ENCODE results near the gene GZF1. TPM values are rescaled to one million over a fixed set of nuclear protein-coding genes. Genes with fewer than 3 reads are reported as not detected.

Gene GZF1
- total RNA-seq, 1 donor from 2014 or later: 24.9 TPM

DNA sequence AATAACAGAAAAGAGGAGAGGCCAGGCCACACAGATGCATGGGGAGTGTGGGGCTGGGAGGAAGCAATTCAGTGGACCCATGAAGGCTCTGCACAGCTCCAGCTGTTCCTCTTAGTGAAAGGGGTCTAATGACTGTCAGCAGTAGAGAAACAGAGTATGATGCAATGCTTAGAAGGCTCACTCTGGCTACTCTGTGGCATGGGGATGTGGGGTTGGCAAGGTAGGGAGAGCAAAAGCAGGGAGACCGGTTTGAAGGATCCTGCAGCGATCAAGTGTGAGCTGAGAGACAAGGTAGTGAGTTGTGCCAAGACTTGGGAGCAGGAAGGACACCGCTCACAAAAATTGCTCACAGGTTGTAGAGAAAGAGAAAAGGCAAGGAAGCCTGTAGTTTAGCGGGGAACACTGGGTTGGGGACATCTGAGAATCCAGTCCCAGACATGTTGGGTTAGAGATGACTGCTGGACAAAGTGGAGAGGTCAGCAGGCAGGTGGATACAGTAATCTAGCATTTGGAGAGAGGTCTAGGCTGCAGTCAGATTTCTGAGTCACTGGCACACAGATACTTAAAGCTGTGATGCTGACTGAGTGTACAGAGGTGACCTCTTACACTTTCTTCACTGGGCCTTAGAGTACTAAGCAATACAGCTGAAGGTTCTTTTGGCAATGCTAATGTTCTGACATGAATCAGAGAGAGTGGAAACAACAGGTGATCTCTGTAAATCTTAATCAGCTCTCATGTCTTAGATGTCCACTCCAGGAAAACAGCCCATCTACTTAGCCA lies 32.2 kb downstream of the GZF1 start:
- Histone ChIP-seq H3K36me3 (peaks cover 59% of the 10 kb centered on the region), H3K4me3 (no peak overlapping the region), H3K27ac (replicated peaks) (no peak overlapping the region), H3K4me1 (peaks cover 31% of the 10 kb centered on the region), H3K27me3 (ENCODE audit: low read depth) (no peaks in the 10 kb centered on the region), H3K9me3 (replicated peaks) (no peaks in the 10 kb centered on the region)
- DNase-seq: no peak
- intact Hi-C loops (cut with micrococcal nuclease): no loop called here
- TF ChIP-seq, protein P1, sequence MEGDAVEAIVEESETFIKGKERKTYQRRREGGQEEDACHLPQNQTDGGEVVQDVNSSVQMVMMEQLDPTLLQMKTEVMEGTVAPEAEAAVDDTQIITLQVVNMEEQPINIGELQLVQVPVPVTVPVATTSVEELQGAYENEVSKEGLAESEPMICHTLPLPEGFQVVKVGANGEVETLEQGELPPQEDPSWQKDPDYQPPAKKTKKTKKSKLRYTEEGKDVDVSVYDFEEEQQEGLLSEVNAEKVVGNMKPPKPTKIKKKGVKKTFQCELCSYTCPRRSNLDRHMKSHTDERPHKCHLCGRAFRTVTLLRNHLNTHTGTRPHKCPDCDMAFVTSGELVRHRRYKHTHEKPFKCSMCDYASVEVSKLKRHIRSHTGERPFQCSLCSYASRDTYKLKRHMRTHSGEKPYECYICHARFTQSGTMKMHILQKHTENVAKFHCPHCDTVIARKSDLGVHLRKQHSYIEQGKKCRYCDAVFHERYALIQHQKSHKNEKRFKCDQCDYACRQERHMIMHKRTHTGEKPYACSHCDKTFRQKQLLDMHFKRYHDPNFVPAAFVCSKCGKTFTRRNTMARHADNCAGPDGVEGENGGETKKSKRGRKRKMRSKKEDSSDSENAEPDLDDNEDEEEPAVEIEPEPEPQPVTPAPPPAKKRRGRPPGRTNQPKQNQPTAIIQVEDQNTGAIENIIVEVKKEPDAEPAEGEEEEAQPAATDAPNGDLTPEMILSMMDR (IDR thresholded peaks at IDR 0.05; ENCODE audit: borderline replicate concordance): no peak

DNA sequence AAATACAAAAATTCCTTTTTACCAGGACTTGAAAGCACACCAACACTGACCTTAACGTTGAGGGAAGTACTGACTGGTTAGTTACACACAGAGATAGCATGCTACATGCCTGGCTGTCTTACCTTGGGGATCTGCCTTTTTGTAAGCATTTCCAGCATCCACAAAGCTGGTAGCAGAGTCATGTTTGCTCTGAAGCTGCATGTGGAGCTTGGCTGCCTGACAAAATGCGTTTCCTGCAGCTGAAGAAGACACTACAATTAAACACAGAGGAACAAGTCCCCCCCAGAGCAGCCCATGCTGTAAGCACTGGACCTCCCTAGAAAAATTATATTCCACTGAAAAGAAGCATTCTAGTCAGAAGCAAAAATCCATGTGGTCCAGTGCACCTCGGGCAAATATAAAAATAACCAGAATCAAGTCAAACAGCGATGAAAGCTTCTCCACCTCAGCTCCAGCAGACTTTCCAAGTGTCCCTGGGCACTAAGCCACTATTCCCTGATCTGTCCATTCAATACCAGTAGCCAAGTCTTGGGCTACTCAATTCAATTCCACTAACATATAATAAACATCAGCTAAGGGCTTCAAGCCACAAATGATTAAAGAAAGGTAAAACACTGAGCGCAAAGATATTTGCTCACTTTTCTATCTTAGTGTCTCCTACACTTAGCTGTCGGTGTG lies 35.1 kb downstream of the GZF1 start:
- Histone ChIP-seq H3K27ac (replicated peaks) (peak overlapping the region; percentile 41), H3K36me3 (peaks cover 35% of the 10 kb centered on the region), H3K4me1 (peaks cover 54% of the 10 kb centered on the region), H3K9me3 (replicated peaks) (no peaks in the 10 kb centered on the region), H3K4me3 (no peak overlapping the region), H3K27me3 (ENCODE audit: low read depth) (no peaks in the 10 kb centered on the region)
- intact Hi-C loops (cut with micrococcal nuclease): no loop called here
- DNase-seq: no peak
- TF ChIP-seq, protein P1 (IDR thresholded peaks at IDR 0.05; ENCODE audit: borderline replicate concordance): no peak

DNA sequence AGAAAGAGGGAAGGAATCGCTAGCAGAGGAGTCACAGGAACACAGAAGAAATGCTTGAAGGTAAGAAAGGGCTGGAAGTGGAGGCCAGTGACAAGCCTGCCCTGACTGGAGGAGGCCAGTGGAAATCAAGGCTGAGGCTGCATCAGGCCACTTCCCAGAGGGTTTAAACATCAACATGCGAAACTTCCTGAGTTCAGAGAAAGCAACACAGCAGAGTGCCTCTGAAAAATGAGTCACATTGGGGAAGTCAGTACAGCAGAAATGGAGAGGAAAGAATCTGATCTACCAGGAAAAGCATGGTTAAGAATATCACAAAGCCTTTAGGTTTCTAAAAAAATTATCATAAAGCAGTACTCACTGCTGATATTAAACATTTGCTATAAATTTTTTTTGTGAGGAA lies 36.0 kb downstream of the GZF1 start:
- no peaks in the 10 kb centered on the region for H3K9me3 ChIP-seq (replicated peaks)
- no peak for DNase-seq
- TF ChIP-seq, protein P1 (IDR thresholded peaks at IDR 0.05; ENCODE audit: borderline replicate concordance): no peak
- H3K27me3 ChIP-seq (ENCODE audit: low read depth): no peaks in the 10 kb centered on the region
- peak overlapping the region; percentile 41 for H3K27ac ChIP-seq (replicated peaks)
- no peak overlapping the region for H3K4me3 ChIP-seq
- peaks cover 30% of the 10 kb centered on the region for H3K36me3 ChIP-seq
- intact Hi-C loops (cut with micrococcal nuclease): no loop called here
- H3K4me1 ChIP-seq: peaks cover 58% of the 10 kb centered on the region

DNA sequence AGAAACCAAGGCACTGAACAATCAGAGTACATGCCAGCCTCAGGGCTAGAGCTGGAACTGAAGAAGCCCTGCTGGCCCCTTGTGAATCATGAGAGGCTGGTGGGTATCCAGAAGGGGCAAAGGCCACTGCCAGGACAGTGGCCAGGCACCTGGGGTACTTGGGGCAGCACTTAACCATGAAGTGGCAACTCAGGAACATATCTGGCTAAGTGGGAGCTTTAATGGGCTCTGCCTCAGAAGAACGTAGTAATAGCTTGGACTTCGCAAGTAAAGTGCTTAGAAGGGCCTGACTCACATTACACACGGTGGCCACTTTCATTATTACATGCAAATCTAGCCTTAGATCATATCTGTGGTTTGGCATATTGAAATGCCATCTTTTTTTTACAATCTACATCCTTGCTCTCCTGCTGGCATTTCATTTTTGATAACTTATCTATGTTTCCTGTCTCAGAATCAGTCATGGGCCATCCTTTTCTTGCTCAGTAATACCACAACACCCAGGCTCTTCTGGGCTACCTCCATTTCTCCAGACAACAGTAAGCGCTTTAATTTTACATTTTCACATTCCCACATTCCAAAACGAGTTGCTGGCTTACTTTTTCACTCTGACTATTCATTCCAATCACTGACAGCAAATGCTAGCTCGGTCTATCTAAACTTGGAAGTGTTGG lies 37.7 kb downstream of the GZF1 start:
- H3K36me3 ChIP-seq: peaks cover 13% of the 10 kb centered on the region
- no peak for DNase-seq
- TF ChIP-seq, protein P1 (IDR thresholded peaks at IDR 0.05; ENCODE audit: borderline replicate concordance): no peak
- intact Hi-C loops (cut with micrococcal nuclease): no loop called here
- H3K27ac ChIP-seq (replicated peaks): peak overlapping the region; percentile 78
- no peaks in the 10 kb centered on the region for H3K27me3 ChIP-seq (ENCODE audit: low read depth)
- no peaks in the 10 kb centered on the region for H3K9me3 ChIP-seq (replicated peaks)
- H3K4me1 ChIP-seq: peaks cover 75% of the 10 kb centered on the region
- no peak overlapping the region for H3K4me3 ChIP-seq

DNA sequence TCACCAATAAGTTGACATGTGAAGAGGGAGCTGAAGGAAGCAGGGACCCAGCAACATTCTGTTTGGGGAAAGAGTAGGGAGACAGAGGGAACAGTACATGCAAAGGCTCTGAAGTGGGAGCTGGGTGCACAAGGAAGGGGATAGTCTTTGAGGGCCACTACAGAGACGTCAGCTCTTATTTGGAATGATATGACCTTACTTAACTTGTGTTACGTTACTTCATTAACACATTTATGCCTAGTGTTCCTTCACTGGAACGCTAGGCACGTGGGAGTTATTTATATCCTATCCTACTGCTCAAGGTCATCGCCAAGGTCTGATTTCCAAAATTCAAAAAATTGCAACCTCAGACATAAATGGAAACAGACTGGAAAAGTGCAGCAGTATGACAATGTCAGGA lies 39.1 kb downstream of the GZF1 start:
- intact Hi-C loops (cut with micrococcal nuclease): no loop called here
- H3K27me3 ChIP-seq (ENCODE audit: low read depth): no peaks in the 10 kb centered on the region
- H3K4me3 ChIP-seq: no peak overlapping the region
- peak overlapping the region; percentile 78 for H3K27ac ChIP-seq (replicated peaks)
- no peaks in the 10 kb centered on the region for H3K9me3 ChIP-seq (replicated peaks)
- peaks cover 78% of the 10 kb centered on the region for H3K4me1 ChIP-seq
- TF ChIP-seq, protein P1 (IDR thresholded peaks at IDR 0.05; ENCODE audit: borderline replicate concordance): no peak
- H3K36me3 ChIP-seq: peaks cover 5% of the 10 kb centered on the region
- DNase-seq: no peak
